Stomach (tissue), 4 donors: ENCODE results near the gene CYP27A1.
A peak's percentile ranks its signal among the peaks of the same experiment; 100 is the strongest.

Experiments
- EP300 ChIP-seq: sonication (generic); formaldehyde crosslinking; IDR thresholded peaks from one replicate; pipeline ENCODE4 v1.6.1; 2017; ENCODE audit warnings: antibody characterized with exemption
- POLR2A ChIP-seq, 4 donors: fragments of 450-650 bp; IDR thresholded peaks; one replicate each; pipeline ENCODE4 v1.6.1; 2016; ENCODE audit warnings: antibody characterized with exemption in 4 of 4, control low read depth in 2 of 4, mild to moderate bottlenecking in 1 of 4, moderate library complexity in 1 of 4
- TF ChIP-seq, protein P1 (sequence below), 7 experiments: fragments of 450-650 bp in 4 of 7; fragments of 200-600 bp in 3 of 7; sonication (generic) in 3 of 7; IDR thresholded peaks; one replicate each; pipeline ENCODE4 v1.5.1; 2016 to 2019; ENCODE audit warnings: antibody characterized with exemption in 7 of 7, control low read depth in 2 of 7, mild to moderate bottlenecking in 1 of 7

DNA sequence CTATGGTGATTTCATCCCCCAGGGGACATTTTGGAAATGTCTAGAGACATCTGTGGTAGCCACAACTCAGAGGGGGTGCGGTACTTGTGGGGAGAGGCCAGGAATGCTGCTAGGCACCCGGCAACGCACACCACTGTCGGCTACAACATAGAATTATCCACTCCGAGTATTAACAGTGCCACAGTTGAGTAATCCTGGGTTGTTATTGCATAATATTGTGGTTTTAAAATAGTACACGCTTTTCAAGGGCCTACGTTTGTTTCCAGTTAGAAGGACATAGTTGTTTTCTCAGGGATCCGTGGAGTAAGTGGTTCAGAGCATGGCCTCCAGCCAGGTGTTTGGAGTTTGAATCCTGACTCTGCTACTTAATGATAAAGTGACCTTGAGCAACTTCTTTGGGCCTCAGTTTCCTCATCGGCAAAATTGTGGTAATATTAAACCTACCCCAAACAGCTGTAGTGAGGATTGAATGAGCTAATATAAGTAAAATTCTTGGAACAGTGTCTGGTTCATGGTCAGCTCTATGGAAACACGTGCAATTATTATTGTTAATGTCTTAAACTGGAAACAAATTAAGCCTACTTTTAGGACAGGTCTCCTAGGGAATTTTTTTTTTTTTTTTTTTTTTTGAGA is 24.5 kb downstream of the CYP27A1 start:
- TF ChIP-seq, protein P1, sequence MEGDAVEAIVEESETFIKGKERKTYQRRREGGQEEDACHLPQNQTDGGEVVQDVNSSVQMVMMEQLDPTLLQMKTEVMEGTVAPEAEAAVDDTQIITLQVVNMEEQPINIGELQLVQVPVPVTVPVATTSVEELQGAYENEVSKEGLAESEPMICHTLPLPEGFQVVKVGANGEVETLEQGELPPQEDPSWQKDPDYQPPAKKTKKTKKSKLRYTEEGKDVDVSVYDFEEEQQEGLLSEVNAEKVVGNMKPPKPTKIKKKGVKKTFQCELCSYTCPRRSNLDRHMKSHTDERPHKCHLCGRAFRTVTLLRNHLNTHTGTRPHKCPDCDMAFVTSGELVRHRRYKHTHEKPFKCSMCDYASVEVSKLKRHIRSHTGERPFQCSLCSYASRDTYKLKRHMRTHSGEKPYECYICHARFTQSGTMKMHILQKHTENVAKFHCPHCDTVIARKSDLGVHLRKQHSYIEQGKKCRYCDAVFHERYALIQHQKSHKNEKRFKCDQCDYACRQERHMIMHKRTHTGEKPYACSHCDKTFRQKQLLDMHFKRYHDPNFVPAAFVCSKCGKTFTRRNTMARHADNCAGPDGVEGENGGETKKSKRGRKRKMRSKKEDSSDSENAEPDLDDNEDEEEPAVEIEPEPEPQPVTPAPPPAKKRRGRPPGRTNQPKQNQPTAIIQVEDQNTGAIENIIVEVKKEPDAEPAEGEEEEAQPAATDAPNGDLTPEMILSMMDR (IDR thresholded peaks at IDR 0.05): no peak
- TF ChIP-seq EP300: peak; percentile 37
- no peak for TF ChIP-seq POLR2A (IDR thresholded peaks at IDR 0.05)
